Sigmoid colon (tissue), 3 donors: Measurements from ENCODE around the gene NAA38.

Source experiments
- POLR2A ChIP-seq, 2 donors: fragments of 450-650 bp; IDR thresholded peaks; one replicate each; pipeline ENCODE4 v1.6.1; 2016; ENCODE audit warnings: antibody characterized with exemption in 2 of 2, mild to moderate bottlenecking in 2 of 2, moderate library complexity in 2 of 2
- TF ChIP-seq, protein P1 (sequence below), 4 experiments: fragments of 450-650 bp in 3 of 4; fragments of 200-600 bp in 1 of 4; IDR thresholded peaks; one replicate each; pipeline ENCODE4 v1.5.1; 2016 to 2019; ENCODE audit warnings: antibody characterized with exemption in 4 of 4, mild to moderate bottlenecking in 3 of 4, moderate library complexity in 2 of 4

- TF ChIP-seq, protein P1, sequence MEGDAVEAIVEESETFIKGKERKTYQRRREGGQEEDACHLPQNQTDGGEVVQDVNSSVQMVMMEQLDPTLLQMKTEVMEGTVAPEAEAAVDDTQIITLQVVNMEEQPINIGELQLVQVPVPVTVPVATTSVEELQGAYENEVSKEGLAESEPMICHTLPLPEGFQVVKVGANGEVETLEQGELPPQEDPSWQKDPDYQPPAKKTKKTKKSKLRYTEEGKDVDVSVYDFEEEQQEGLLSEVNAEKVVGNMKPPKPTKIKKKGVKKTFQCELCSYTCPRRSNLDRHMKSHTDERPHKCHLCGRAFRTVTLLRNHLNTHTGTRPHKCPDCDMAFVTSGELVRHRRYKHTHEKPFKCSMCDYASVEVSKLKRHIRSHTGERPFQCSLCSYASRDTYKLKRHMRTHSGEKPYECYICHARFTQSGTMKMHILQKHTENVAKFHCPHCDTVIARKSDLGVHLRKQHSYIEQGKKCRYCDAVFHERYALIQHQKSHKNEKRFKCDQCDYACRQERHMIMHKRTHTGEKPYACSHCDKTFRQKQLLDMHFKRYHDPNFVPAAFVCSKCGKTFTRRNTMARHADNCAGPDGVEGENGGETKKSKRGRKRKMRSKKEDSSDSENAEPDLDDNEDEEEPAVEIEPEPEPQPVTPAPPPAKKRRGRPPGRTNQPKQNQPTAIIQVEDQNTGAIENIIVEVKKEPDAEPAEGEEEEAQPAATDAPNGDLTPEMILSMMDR (IDR thresholded peaks at IDR 0.05), result no peak
- TF ChIP-seq POLR2A (IDR thresholded peaks at IDR 0.05), result no peak
Observed at GRCh38 chr17:7832431-7832830, 24.9 kb downstream of the NAA38 start.
